Skin of body (tissue), 2 donors: ENCODE results near the gene CABYR. TPM values are rescaled to one million over a fixed set of nuclear protein-coding genes. Genes with fewer than 3 reads are reported as not detected.

ENCODE experiments used
- DNase-seq: peaks from one replicate; lab custom pipeline; 2025; lab: John Stamatoyannopoulos, UW
- total RNA-seq: library from RNA; depleted of rRNA; stranded (reverse); fragments of >200 nt; gene quantifications from one replicate; pipeline ENCODE4 v1.2.3, GENCODE V29; 2014

CABYR gene, protein sequence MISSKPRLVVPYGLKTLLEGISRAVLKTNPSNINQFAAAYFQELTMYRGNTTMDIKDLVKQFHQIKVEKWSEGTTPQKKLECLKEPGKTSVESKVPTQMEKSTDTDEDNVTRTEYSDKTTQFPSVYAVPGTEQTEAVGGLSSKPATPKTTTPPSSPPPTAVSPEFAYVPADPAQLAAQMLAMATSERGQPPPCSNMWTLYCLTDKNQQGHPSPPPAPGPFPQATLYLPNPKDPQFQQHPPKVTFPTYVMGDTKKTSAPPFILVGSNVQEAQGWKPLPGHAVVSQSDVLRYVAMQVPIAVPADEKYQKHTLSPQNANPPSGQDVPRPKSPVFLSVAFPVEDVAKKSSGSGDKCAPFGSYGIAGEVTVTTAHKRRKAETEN
- 2.9 TPM for total RNA-seq

DNA sequence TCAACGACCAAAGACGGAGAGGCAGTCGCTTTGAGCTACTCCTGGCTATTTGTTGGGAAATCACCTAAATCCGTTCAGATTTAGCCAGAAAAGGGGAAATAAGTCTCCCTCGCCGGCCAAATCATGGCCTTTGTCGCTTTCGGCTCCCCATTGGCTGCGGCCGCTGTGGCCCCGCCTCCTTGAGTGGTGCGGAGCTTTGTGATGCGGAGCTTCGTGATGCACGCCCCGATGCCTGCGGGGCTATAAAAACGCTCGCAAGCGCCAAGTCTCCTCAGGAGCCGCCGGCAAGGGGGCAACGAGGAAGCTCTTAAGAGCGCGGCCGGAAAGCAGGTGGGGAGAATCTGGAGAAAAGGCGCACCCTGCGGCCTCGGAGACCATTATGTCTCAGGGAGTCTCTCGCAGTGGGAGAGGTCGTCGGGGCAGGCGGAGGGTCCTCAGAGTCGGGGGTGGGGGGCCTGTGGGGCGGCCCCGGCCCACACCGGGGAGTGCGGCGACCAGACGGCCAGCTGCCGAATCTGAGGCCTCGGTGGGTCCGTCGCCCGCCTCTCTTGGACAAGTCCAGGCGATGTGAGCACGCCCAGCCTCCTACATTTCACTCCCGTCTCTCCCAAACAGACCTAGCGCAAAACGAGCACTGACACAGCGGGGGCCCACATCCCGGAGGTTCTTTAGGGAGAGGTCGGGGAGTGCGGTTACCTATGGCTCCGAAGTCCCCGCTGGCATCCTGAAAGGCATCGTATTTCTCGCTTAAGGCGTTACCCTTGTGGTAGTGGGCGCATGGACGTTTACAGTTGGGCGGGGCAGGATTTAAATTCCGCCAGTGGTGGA lies at the start of gene CABYR:
Gene CABYR, plus strand, starts transcription at position 274 of the 828 bp plus-strand sequence. CDS start 4,053 bp downstream, outside the sequence.
- peak; percentile 64 for DNase-seq

DNA sequence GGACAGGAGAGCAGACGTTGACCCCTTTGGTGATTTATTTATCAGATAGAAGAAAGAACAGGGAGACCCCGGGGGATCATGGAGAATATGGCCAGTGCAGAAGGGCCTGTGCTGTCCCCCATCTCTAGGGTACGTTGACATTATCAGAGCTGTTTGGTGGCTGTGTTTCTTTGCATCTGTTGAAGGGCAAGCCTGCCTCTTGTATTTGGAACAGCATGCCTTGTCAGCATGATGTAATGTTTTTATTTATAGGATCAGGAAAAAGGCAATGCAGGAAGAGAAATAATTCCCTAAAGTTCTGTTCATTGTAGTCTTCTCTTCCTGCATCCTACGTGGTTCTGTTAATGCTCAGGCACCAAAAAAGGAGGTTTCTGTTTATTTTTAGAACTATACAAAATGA lies 49.8 kb upstream of the CABYR start:
- DNase-seq = peak; percentile 12

DNA sequence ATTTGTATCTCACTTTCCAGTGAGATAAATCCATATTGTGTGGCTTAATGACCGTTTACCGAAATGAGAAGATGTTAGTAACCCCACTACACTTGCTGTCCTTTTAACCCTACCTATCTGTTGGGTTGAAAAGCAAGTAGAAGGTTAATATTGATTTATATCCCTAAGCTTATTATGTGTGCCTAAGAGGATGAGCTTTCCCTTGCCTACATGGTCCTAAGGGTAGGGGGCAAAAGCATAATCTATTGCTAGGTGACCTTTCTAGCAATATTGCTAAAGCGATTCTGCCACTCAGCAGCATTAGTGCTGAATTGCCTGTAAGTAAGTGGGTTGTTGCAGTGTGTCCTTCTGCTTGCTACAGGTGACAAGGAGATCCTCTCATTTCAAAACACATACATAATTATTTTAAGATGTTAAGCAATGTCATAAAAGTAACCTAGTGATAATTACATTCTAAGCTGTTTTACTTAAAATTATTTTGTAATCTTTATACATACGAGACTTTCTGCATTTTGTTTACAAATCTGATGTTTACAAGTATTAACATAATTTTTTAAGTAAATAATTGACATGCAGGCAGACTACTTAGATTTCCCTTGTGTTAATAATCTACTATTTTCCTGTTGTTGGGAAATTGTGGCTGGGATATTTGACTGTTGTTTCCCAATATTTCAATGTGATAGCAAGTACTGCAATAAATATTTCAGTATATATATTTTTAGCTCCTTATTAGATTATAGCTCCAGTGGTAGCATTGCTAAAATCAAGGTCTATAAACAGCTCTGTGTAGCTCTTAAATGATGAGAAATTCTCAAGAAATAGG lies 49.1 kb upstream of the CABYR start:
- no peak for DNase-seq

DNA sequence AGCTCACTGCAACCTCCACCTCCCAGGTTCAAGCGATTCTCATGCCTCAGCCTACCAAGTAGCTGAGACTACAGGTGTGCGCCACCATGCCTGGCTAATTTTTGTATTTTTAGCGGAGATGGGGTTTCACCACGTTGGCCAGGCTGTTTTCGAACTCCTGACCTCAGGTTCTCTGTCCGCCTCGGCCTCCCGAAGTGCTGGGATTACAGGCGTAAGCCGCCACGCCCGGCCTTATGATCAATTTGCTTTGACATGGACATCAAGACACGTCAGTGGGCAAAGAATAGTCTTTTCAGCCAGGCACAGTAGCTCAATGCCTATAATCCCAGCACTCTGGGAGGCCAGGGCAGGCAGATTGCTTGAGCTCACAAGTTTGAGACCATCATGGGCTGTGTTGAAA lies 48.0 kb upstream of the CABYR start:
- DNase-seq = no peak

DNA sequence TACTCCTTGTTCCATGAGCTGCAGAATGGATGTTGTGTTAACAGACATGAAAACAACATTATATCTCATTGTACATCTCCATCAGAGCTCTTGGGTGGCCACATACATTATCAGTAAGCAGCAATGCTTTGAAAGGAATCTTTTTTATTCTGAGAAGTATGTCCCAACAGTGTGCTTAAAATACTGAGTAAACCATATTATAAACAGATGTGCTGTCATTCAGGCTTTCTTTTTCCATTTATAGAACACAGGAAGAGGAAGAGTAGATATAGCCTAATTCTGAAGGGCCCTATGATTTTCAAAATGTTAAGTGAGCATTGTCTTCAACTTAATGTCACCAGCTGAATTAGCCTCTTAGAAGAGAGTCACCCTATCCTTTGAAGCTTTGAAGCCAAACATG lies 44.3 kb upstream of the CABYR start:
- peak; percentile 79 for DNase-seq

DNA sequence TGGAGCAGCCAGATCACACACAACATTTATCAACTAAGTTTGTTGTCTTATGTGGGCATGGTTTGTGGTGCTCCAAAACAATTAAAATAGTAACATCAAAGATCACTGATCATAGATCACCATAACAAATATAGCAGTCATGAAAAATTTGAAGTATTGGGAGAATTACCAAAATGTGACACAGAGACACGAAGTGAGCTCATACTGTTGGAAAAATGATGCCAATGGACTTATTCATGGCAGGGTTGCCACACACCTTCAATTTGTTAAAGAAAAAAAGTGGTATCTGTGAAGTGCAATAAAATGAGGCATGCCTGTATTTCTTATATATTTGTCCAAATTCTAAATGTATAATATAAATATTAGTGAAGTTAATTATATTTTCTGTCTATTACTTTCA lies 42.9 kb upstream of the CABYR start:
- no peak for DNase-seq

DNA sequence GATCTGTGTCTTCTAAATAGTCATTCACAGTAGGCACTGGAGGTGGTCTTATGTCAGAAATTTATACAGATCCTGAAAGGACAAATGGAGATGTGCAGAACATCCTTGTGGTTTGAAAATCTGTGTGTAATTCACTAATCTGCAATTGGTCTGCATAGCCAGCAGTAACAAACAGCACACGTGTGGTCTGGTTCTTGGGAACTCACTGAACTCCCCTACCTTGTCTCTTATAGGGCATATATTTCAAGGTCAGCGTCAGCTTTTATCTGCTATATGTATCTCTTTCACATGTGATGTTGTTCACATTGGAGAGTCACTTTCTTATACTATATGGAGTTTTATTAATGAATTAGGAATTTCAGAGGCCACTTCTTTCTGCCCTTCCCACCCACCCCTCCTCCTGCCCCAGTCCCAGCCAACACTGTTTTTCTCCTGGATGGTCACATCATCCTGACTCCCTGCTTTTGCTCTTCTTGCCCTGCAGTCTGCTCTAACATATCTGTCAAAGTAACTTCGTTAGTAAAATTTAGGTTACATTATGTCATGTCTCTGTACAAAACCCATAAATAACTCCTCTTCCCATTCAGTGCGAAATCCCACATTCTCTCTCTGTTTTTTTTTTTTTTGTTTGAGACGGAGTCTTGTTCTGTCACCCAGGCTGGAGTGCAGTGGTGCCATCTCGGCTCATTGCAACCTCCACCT lies 35.4 kb upstream of the CABYR start:
- DNase-seq = no peak

DNA sequence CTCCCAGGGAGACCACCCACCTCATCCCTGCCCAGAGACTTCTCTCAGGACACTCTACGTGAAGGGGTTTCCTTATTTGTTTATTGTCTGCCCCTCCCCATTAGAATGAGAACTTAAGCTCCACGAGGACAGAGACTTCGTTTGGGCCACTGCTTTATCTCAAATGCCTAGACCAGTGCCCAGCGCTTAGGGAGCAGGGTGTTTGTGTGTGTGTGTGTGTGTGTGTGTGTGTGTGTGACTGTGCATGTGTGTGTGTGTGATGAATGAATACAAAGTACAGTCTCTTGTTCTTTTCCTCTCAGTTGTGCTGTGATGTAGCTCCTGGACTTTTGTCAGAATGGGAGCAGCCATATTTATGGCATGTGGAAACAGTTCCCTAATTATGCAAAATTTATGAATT lies 34.4 kb upstream of the CABYR start:
- DNase-seq = no peak

DNA sequence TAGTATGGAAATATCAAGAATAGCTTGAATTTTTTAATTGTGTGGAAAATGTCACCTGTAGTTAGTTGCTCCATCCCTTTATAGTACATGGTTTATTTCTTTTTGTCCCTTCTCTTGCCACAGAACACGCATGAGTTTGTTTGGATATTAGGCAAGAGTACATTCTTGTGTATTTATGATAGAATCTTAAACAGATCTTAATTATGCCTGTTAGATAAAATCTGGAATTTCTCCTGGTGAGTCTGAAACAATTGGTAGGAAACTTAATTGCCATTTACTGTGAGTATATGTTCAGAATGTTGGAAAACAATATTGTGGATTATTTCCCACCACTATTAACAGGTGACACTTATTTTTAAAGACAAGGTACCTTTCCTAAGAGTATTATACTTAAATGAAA lies 30.2 kb upstream of the CABYR start:
- DNase-seq = no peak

DNA sequence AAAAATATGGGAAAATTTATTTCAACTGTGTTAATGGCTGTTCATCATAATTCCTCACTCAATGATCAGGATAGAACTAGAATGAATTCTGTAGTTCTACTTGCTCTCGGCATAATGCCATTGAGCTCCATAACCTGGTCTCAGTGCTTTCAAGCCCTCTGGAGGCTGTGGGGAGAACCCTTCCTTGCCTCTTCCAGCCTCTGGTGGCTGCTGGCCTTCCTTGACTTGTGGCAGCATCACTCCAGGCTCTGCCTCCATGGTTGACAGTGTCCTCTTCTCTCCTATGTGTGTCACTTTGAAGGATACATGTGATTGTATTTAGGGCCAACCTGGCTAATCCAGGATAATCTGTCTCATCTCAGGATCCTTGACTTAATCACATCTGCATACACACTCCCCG lies 26.9 kb upstream of the CABYR start:
- DNase-seq = no peak

DNA sequence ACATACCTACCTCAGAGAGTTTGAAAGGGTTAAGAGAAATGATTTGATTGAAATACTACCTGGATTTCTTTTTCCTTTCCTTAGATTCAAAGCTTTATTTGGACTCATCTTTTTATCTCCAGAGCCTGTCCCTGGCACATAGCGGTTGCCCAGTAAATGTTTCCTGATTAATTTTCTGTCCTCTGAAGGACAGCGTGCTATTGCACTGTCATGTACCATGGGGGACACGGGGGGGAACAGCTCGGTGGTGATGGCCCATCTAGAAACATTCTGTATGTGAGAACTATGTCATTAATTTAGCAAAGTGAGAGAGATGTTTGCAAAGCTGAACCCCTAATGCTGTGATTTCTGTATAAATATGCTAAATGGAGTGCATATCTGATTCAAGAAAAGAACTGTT lies 26.4 kb upstream of the CABYR start:
- DNase-seq = no peak

DNA sequence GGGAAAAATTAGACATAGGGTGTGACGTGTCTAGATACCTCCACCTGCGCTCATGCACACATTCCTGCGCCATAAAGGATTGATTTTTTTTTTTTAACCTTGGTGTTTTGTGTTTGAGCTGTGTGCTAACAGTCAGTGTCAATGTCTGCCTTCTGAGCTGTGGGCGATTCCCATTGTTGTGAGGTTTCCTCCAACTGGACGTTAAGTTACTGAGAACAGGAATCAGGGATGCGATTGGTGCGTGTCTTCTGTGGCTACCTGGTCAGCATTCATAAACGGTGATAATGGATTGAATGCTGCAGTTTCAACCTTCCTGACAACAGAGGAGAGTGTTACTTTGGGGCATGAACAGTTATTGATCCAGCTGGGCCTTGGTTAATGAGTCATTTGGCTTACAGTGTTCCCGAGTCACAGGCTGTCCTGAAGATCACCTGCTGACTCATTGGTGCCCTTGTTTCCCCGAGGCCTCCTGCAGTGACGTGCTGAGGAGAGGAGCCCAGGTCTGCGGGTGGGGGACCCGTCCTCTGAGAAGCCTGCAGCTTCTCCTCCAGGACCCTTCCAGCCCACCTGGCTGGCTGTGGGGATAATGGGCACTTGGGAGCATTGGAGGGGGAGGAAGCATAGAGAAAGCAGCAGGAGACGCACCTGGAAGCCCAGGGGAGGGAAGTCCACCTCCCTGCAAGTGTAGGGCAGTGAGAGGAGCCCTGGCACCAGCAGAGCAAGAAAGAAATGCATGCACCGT lies 25.8 kb upstream of the CABYR start:
- no peak for DNase-seq

DNA sequence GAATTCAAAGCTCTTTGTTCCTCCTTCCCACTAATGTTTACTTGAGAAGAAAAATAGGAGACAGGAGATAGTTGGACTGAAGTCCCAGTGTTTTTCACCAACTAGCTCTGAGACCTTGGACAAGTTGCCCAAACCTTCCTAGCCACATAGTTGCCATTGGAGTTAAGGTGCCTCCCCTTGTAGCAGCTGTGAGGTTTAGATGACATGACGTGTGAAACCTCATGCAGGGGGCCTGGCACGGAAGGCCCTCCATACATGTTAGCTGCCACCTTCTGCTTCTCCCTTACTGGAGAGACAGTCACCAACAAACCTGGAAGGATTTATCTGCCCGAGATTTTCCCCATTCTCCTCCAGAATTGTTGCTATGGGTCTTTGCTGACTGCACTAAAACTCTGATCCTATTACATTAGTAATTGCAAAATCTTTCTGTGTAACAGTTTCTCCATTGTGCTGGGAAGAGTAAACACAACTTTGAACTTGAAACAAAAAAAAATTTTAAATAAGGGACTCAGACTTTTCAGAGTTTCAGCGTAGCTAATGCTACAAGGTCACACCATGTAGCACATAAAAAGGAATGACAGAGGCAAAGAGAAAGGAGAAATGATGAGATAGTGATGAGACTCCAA lies 23.8 kb upstream of the CABYR start:
- no peak for DNase-seq

DNA sequence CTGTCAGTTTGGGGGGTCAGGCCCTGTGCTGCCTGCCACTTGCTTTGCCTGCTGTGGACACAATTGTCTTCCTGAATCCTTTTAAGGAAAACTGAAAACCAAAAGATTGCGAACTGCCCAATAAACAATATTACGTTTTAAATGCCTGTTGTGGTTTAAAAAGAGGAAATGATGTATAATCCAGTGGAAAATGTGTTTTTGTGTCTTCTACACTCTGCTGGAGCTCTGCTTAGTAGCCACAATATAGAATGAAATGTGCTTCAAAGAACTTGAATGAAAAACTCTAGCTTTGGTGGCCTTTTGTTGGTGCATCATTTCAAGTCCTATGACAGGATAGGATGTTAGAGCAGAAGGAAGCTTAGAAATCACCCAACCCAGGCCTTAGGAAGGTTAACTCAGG lies 23.2 kb upstream of the CABYR start:
- DNase-seq = no peak

DNA sequence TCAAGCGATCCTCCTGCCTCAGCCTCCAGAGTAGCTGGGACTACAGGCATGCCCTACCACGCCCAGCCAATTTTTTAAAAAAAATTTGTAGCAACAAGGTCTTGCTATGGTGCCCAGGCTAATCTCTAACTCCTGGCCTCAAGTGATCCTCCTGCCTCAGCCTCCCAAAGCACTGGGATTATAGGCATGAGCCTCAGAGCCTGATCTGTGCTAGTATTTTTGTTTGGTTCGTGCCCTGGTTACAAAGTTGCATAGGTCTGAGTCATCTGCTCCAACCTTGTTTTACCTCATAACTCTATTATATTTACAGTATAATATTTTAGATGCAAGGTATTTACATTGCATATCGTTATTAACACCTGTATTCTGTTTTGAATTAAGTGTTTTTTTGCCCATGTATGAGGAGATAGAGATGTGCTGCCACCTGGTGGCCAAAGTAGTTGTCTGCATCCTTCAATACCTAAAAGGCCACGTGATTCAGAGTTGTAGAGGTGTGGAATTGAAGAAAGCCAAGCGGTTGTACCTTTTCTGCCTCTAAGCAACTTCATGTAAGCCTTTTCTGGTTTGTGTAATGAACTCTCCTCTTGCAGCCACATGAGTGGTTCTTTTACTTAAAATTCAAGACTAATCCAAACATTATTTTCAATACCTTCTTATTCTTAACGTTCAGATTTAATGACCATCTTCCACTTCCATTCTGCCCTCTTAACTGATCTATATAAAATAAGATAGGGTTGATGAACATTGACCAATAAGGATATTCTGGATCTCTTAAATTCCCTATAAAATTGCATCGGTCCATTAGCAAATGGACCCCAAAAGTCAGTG lies 19.9 kb upstream of the CABYR start:
- DNase-seq = peak; percentile 55

DNA sequence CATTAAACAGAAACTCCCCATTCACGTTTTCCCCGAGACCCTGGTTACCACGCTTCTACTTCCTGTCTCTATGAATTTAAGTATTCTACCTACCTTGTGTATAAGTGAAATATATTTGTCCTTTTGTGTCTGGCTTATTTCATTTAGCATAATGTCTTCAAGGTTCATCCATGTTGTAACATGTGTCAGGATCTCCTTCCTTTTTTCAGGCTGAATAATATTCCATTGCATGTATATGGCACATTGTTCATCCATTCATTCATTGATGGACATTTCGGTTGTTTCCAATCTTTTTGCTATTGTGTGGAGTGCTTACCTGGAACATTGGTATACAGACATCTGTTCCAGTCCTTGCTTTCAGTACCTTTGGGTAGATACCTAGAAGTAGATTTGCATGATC lies 18.2 kb upstream of the CABYR start:
- DNase-seq = no peak

DNA sequence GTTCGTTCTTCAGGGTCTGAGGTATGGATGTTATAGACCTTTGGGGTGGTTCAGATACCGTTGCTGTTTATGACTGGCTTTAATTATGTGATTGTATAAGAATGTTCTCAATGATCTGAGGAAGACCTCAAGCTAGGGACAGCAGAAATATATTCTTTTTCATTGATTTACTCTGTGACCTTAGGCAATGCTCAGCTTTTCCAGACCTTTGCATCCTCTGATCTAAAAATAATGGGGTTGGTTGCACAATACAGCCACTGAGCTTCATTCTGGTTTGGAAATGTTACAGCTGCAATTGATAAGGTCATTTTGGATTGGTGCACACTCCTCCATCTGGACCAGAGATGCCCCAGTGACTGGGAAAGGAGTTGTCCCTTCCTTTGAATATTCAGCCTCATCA lies 17.2 kb upstream of the CABYR start:
- DNase-seq = no peak

DNA sequence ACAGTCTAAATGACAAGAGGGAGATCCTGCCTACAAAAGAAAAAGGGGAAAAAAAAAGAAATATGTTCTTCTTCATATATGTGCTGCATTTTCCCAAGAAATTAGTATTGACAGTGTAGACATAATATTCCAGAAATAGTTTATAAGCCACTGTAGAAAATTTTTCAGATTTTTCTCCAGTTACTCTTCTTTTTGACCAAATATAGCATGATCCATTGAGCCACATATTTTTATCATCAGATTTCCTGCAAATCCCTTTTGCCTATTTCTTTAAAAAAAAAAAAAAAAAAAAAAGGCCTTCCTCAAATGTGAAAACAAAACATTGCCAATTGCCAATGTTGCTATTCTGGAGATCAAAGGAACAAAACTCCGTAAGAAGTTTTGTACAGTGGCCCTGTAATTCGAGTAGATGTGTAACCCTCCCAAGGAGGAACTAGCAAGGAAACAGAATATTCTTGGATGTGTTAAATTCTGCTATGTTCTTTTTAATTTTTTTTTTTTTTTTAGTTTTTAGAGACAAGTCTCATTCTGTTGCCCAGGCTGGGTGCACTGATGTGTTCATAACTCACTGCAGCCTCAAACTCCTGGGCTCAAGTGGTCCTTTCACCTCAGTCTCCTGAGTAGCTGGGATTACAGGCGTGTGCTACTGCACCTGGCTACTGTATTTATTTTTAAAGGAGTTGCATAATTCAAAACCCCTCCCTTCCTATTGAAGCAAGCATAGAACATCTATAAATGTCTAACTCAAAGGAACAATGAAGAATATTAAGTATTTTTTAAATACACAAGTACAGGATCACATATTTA lies 12.5 kb upstream of the CABYR start:
- no peak for DNase-seq
